MCF 10A (cell line): ENCODE results near the gene TESPA1. TPM values are rescaled to one million over a fixed set of nuclear protein-coding genes. Genes with fewer than 3 reads are reported as not detected.

ENCODE experiments used
- BruUV-seq: library from RNA; stranded (reverse); fragments of 400-500 nt; replicated peaks from 2 replicates; lab custom pipeline; 2021; lab: Mats Ljungman, UMichigan
- CTCF ChIA-PET: fragments of 300-600 bp; sonication (Branson Sonifier 250); formaldehyde crosslinking; extraction: SDS; loops from one replicate; lab custom pipeline; 2021; ENCODE audit warnings: antibody characterized with exemption, inconsistent platforms; lab: Yijun Ruan, JAX
- POLR2A ChIA-PET: fragments of 300-600, 350-650 bp; sonication (Branson Sonifier 250); formaldehyde crosslinking; extraction: SDS; loops from one replicate; lab custom pipeline; 2020; ENCODE audit warnings: antibody characterized with exemption, inconsistent platforms; lab: Yijun Ruan, JAX
- DNase-seq: peaks from one replicate; pipeline ENCODE4 v3.0.0-alpha.2; 2018; ENCODE audit not compliant: unreplicated experiment
- H3K27ac Mint-ChIP-seq: one replicate; pipeline ENCODE4 v1.8.0; 2022; ENCODE audit warnings: mild to moderate bottlenecking, low read depth, mixed read lengths; ENCODE audit not compliant: unreplicated experiment
- H3K27me3 Mint-ChIP-seq: one replicate; pipeline ENCODE4 v1.8.0; 2022; ENCODE audit warnings: mixed read lengths; ENCODE audit not compliant: insufficient read depth, unreplicated experiment
- H3K36me3 Mint-ChIP-seq: one replicate; pipeline ENCODE4 v1.8.0; 2022; ENCODE audit warnings: mild to moderate bottlenecking, moderate library complexity, mixed read lengths; ENCODE audit not compliant: insufficient read depth, unreplicated experiment
- H3K4me1 Mint-ChIP-seq: one replicate; pipeline ENCODE4 v1.8.0; 2022; ENCODE audit warnings: mixed read lengths; ENCODE audit not compliant: insufficient read depth, unreplicated experiment
- H3K4me3 Mint-ChIP-seq: one replicate; pipeline ENCODE4 v1.8.0; 2022; ENCODE audit warnings: mild to moderate bottlenecking, moderate library complexity, mixed read lengths; ENCODE audit not compliant: unreplicated experiment
- H3K9me3 Mint-ChIP-seq: one replicate; pipeline ENCODE4 v1.8.0; 2022; ENCODE audit warnings: mixed read lengths; ENCODE audit not compliant: unreplicated experiment
- CTCF ChIP-seq: fragments of 200-600 bp; IDR thresholded peaks from one replicate; pipeline ENCODE4 v1.8.0; 2022; ENCODE audit warnings: antibody characterized with exemption, mild to moderate bottlenecking; ENCODE audit not compliant: unreplicated experiment
- intact Hi-C: fragments of 100-400 bp; cut with micrococcal nuclease; formaldehyde crosslinking; loops from 2 replicates; pipeline ENCODE4 v1.14.1; 2022
- total RNA-seq: library from RNA; stranded (reverse); gene quantifications from 2 replicates; pipeline ENCODE4 v1.2.3, GENCODE V29; 2022

The TESPA1 gene
- total RNA-seq, 1 experiment from 2014 or later, result not detected

GRCh38 chr12:55002355-55002754 lies 17.8 kb upstream of the TESPA1 start:
- no TSS peak for BruUV-seq
- Mint-ChIP-seq H3K27me3 (peaks cover 93% of the 10 kb centered on the region), H3K36me3 (no peaks in the 10 kb centered on the region), H3K27ac (no peak overlapping the region), H3K4me1 (no peaks in the 10 kb centered on the region), H3K9me3 (no peaks in the 10 kb centered on the region), H3K4me3 (no peak overlapping the region)
- TF ChIP-seq CTCF, result no peak
- no peak for DNase-seq
- ChIA-PET POLR2A (no interaction called here), CTCF (interaction anchor here (0.5 to 3.4 kb wide), 4 partner anchors 9 to 171 kb away, joined by 3 to 41 read pairs (median 6); no protein-coding TSS in a partner anchor)
- intact Hi-C loops, result no loop called here

GRCh38 chr12:55001198-55001868 lies 16.8 kb upstream of the TESPA1 start:
- Mint-ChIP-seq H3K27me3 (peaks cover 93% of the 10 kb centered on the region), H3K36me3 (no peaks in the 10 kb centered on the region), H3K4me1 (no peaks in the 10 kb centered on the region), H3K4me3 (no peak overlapping the region), H3K9me3 (no peaks in the 10 kb centered on the region), H3K27ac (no peak overlapping the region)
- DNase-seq, result no peak
- TF ChIP-seq CTCF, result no peak
- no TSS peak for BruUV-seq
- CTCF ChIA-PET, result interaction anchor here (0.6 to 3.4 kb wide), 5 partner anchors 8 to 186 kb away, joined by 3 to 41 read pairs (median 3); no protein-coding TSS in a partner anchor
- intact Hi-C loops, result no loop called here
- POLR2A ChIA-PET, result no interaction called here

- no peak overlapping the region for H3K4me3 Mint-ChIP-seq
- ChIA-PET POLR2A (no interaction called here), CTCF (interaction anchor here (1.2 to 4.5 kb wide), 3 partner anchors 10 to 69 kb away, joined by 3 to 24 read pairs (median 3); no protein-coding TSS in a partner anchor)
- intact Hi-C loops, result no loop called here
- no peaks in the 10 kb centered on the region for H3K9me3 Mint-ChIP-seq
- H3K27me3 Mint-ChIP-seq, result peaks cover 92% of the 10 kb centered on the region
- no peak for TF ChIP-seq CTCF
- no peak for DNase-seq
- BruUV-seq, result no TSS peak
- H3K36me3 Mint-ChIP-seq, result no peaks in the 10 kb centered on the region
- no peaks in the 10 kb centered on the region for H3K4me1 Mint-ChIP-seq
- no peak overlapping the region for H3K27ac Mint-ChIP-seq
These were observed 14.5 kb upstream of the TESPA1 start for GRCh38 chr12:54998958-54999510.

GRCh38 chr12:54997929-54998522 lies 13.5 kb upstream of the TESPA1 start:
- TF ChIP-seq CTCF, result no peak
- BruUV-seq, result no TSS peak
- H3K9me3 Mint-ChIP-seq, result no peaks in the 10 kb centered on the region
- CTCF ChIA-PET, result interaction anchor here (0.7 to 4.5 kb wide), 10 partner anchors 11 to 180 kb away, joined by 3 to 79 read pairs (median 3); no protein-coding TSS in a partner anchor
- H3K27ac Mint-ChIP-seq, result no peak overlapping the region
- DNase-seq, result no peak
- intact Hi-C loops, result no loop called here
- H3K36me3 Mint-ChIP-seq, result no peaks in the 10 kb centered on the region
- no peak overlapping the region for H3K4me3 Mint-ChIP-seq
- H3K4me1 Mint-ChIP-seq, result no peaks in the 10 kb centered on the region
- POLR2A ChIA-PET, result no interaction called here
- H3K27me3 Mint-ChIP-seq, result peaks cover 91% of the 10 kb centered on the region
